Measurements from ENCODE around the gene CYP1A2. TPM values are rescaled to one million over a fixed set of nuclear protein-coding genes. Genes with fewer than 3 reads are reported as not detected.

Gene CYP1A2
- total RNA-seq, 4 donors from 2014 or later: 0.37 TPM; not detected in 3

- ATAC-seq (ENCODE audit: low FRiP score) (peak; percentile 7), DNase-seq (ENCODE audit: low spot score) (no peak)
- no peak for TF ChIP-seq CTCF (IDR thresholded peaks at IDR 0.05)
Observed at GRCh38 chr15:74770211-74770903, 21.7 kb downstream of the CYP1A2 start.

GRCh38 chr15:74773329-74773728, 24.7 kb downstream of the CYP1A2 start:
- no peak for TF ChIP-seq CTCF (IDR thresholded peaks at IDR 0.05)
- no peak for DNase-seq (ENCODE audit: low spot score)
- no peak for ATAC-seq (ENCODE audit: low FRiP score)

- no peak for ATAC-seq (ENCODE audit: low FRiP score)
- no peak for TF ChIP-seq CTCF (IDR thresholded peaks at IDR 0.05)
- DNase-seq (ENCODE audit: low spot score): no peak
Observed at GRCh38 chr15:74773731-74774252, 25.1 kb downstream of the CYP1A2 start.

- no peak for TF ChIP-seq CTCF (IDR thresholded peaks at IDR 0.05)
- ATAC-seq (ENCODE audit: low FRiP score) (no peak), DNase-seq (ENCODE audit: low spot score) (no peak)
Observed at GRCh38 chr15:74775132-74775562, 26.5 kb downstream of the CYP1A2 start.

- TF ChIP-seq CTCF (IDR thresholded peaks at IDR 0.05): no peak
- DNase-seq (ENCODE audit: low spot score) (no peak), ATAC-seq (ENCODE audit: low FRiP score) (no peak)
Observed at GRCh38 chr15:74775894-74776293, 27.2 kb downstream of the CYP1A2 start.

- no peak for DNase-seq (ENCODE audit: low spot score)
- no peak for ATAC-seq (ENCODE audit: low FRiP score)
- TF ChIP-seq CTCF (IDR thresholded peaks at IDR 0.05): no peak
Observed at GRCh38 chr15:74776821-74777768, 28.4 kb downstream of the CYP1A2 start.

Measured in omental fat pad (tissue), 4 donors.